ENCODE measurements around the gene UBQLN4. TPM values are rescaled to one million over a fixed set of nuclear protein-coding genes. Genes with fewer than 3 reads are reported as not detected.

The UBQLN4 gene
- total and polyA plus RNA-seq, 2 of the 4 experiments (the other 2 are of a cell fraction): 8.8 to 21.6 TPM

DNA sequence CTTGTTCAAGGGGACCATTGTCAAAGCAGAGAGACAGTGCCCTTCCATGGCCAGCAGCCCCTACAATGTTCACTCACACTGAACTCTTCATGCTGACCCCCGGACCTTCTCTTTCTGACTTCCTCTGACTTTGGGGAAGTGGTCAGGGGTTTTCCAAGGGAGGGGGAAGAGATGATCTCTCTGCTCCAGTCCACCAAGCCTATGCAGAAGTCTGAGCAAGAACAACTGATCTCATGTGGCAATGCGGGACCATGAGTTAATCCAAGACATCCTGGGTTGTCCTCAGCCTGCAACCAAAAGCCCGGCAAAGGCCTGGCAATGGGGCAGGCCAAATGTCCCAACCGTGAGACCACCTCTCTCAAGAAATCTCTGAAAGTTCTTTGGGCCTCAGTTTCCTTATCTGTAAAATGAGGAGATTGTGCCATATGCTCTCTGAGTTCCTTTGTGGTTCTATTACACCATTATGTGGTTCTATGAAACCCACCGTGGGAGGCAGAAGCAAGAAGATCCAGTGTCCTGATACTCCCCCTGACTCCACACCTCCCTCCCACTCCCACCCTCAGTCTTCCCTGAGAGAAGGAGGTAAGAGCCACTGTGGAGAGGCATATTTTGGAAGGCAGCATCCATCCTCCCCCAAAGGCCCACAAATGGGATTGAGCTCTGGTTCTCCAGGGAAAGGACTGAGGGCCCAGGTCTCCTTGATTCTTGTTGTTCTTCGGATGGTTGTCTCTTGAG is 63.4 kb downstream of the UBQLN4 start:
- no peak overlapping the region for H3K4me3 ChIP-seq (ENCODE audit: insufficient read depth, low read depth, low read length)
- POLR2A ChIA-PET (ENCODE audit: unreplicated experiment): interaction anchor here (0.5 to 0.6 kb wide), 2 partner anchors 22 to 55 kb away, joined by 3 to 18 read pairs; no protein-coding TSS in a partner anchor
- in situ Hi-C loops (cut with MboI; ENCODE audit: low sequenced_read_pairs): no loop called here
- H3K56ac ChIP-seq (ENCODE audit: extremely low read depth, insufficient read depth, low read length): no peak overlapping the region
- H2BK5ac ChIP-seq (ENCODE audit: low read depth, low read length, poor library complexity, severe bottlenecking): no peak overlapping the region
- peaks cover 0 to 7% of the 10 kb centered on the region in 2 experiments; a peak in 1 of 4 replicates for H3K79me1 ChIP-seq (ENCODE audit: low read depth in 1 of 2, low read length in 2 of 2)
- no peaks in the 10 kb centered on the region for H3K36me3 ChIP-seq (ENCODE audit: control insufficient read depth, insufficient read depth, low read length)
- no peak overlapping the region for H2AK9ac ChIP-seq (replicated peaks; ENCODE audit: low read depth, low read length, poor library complexity)
- CTCF ChIA-PET: interaction anchor here (0.6 to 1.3 kb wide), 12 partner anchors 9 to 95 kb away, joined by 3 to 12 read pairs (median 4); partner anchors contain the start of genes KHDC4 and SSR2
- no peaks in the 10 kb centered on the region for H4K20me1 ChIP-seq (ENCODE audit: insufficient read depth, low read length)
- no peak overlapping the region for H3K9ac ChIP-seq (ENCODE audit: low read depth, low read length)
- intact Hi-C loops (cut with micrococcal nuclease): no loop called here
- no peak overlapping the region for H2BK15ac ChIP-seq (ENCODE audit: low read depth, low read length)
- BruUV-seq (replicated peaks): no TSS peak
- H3K9me3 ChIP-seq (ENCODE audit: control insufficient read depth, insufficient read depth, low read length): no peaks in the 10 kb centered on the region
- H3K27ac ChIP-seq (ENCODE audit: insufficient read depth, low read length): no peak overlapping the region
- dilution Hi-C loops (cut with HindIII; ENCODE audit: low sequenced_read_pairs, unreplicated experiment): no loop called here
- H2AFZ ChIP-seq (replicated peaks; ENCODE audit: low read length, poor library complexity): peak overlapping the region; percentile 96
- DNase-seq (no peak), ATAC-seq (ENCODE audit: low read depth) (no peak)
- peak overlapping the region; percentile 7; the same call in 1 of the 2 replicates for H2BK120ac ChIP-seq (ENCODE audit: low read depth, low read length)
- peaks cover 9% of the 10 kb centered on the region for H3K4me1 ChIP-seq (ENCODE audit: control insufficient read depth, insufficient read depth, low read length)
- no peak overlapping the region for H3K14ac ChIP-seq (replicated peaks; ENCODE audit: low read depth, low read length)
- H2AK5ac ChIP-seq (ENCODE audit: low read depth, low read length): no peak overlapping the region
- no peak overlapping the region for H3K4me2 ChIP-seq (ENCODE audit: low read depth, low read length)
- H3K4ac ChIP-seq (ENCODE audit: low read depth, low read length): no peak overlapping the region
- no peaks in the 10 kb centered on the region for H3K27me3 ChIP-seq (ENCODE audit: control insufficient read depth, insufficient read depth, low read length)
- no peak overlapping the region for H3K23ac ChIP-seq (ENCODE audit: low read depth, low read length)
- H3K18ac ChIP-seq (ENCODE audit: low read depth, low read length): no peak overlapping the region
- WGBS, 2 experiments (ENCODE audit: extremely low coverage in 2 of 2, insufficient read length in 1 of 2): 80% methylated on average over 1 of the region's 6 CpGs; no CpG with 5 or more reads in 1 of the 2 experiments
- H3K9me1 ChIP-seq (ENCODE audit: insufficient read depth, low read length): no peaks in the 10 kb centered on the region; the same call in 1 of the 2 replicates
- H4K5ac ChIP-seq (ENCODE audit: low read depth, low read length): no peak overlapping the region
- H4K8ac ChIP-seq (ENCODE audit: low read depth in 2 of 2, low read length in 2 of 2): no peak overlapping the region
- no peak overlapping the region for H2BK20ac ChIP-seq (ENCODE audit: low read depth, low read length)
- H4K91ac ChIP-seq (ENCODE audit: insufficient read depth, low read depth, low read length): no peak overlapping the region; the same call in 1 of the 2 replicates
- no peak for TF ChIP-seq MAFK (IDR thresholded peaks at IDR 0.05; ENCODE audit: low read depth, low read length)
- no peak for TF ChIP-seq RFX5 (IDR thresholded peaks at IDR 0.05; ENCODE audit: low read depth, low read length)
- TF ChIP-seq, protein P1, sequence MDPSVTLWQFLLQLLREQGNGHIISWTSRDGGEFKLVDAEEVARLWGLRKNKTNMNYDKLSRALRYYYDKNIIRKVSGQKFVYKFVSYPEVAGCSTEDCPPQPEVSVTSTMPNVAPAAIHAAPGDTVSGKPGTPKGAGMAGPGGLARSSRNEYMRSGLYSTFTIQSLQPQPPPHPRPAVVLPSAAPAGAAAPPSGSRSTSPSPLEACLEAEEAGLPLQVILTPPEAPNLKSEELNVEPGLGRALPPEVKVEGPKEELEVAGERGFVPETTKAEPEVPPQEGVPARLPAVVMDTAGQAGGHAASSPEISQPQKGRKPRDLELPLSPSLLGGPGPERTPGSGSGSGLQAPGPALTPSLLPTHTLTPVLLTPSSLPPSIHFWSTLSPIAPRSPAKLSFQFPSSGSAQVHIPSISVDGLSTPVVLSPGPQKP (IDR thresholded peaks at IDR 0.05; ENCODE audit: borderline replicate concordance, low read depth, low read length): no peak
- no peak for TF ChIP-seq RAD21 (IDR thresholded peaks at IDR 0.05; ENCODE audit: low read length)
- TF ChIP-seq POLR2A (IDR thresholded peaks at IDR 0.05; ENCODE audit: low read depth, low read length): no peak
- TF ChIP-seq CEBPB (IDR thresholded peaks at IDR 0.05; ENCODE audit: low read depth, low read length): no peak
- no peak for TF ChIP-seq MXI1 (IDR thresholded peaks at IDR 0.05; ENCODE audit: borderline replicate concordance, low read depth, low read length)
- no peak for TF ChIP-seq FOS (IDR thresholded peaks at IDR 0.05; ENCODE audit: low read depth, low read length)
- TF ChIP-seq NFE2L2 (IDR thresholded peaks at IDR 0.05; ENCODE audit: low read depth, low read length): no peak
- TF ChIP-seq, protein P2, sequence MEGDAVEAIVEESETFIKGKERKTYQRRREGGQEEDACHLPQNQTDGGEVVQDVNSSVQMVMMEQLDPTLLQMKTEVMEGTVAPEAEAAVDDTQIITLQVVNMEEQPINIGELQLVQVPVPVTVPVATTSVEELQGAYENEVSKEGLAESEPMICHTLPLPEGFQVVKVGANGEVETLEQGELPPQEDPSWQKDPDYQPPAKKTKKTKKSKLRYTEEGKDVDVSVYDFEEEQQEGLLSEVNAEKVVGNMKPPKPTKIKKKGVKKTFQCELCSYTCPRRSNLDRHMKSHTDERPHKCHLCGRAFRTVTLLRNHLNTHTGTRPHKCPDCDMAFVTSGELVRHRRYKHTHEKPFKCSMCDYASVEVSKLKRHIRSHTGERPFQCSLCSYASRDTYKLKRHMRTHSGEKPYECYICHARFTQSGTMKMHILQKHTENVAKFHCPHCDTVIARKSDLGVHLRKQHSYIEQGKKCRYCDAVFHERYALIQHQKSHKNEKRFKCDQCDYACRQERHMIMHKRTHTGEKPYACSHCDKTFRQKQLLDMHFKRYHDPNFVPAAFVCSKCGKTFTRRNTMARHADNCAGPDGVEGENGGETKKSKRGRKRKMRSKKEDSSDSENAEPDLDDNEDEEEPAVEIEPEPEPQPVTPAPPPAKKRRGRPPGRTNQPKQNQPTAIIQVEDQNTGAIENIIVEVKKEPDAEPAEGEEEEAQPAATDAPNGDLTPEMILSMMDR (conservative IDR thresholded peaks at IDR 0.05; ENCODE audit: low read depth, low read length): no peak
- TF ChIP-seq, protein P3, sequence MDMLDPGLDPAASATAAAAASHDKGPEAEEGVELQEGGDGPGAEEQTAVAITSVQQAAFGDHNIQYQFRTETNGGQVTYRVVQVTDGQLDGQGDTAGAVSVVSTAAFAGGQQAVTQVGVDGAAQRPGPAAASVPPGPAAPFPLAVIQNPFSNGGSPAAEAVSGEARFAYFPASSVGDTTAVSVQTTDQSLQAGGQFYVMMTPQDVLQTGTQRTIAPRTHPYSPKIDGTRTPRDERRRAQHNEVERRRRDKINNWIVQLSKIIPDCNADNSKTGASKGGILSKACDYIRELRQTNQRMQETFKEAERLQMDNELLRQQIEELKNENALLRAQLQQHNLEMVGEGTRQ (IDR thresholded peaks at IDR 0.05; ENCODE audit: low read depth, low read length): no peak
- TF ChIP-seq RCOR1 (IDR thresholded peaks at IDR 0.05; ENCODE audit: insufficient replicate concordance, low read length): no peak
- TF ChIP-seq MAZ (IDR thresholded peaks at IDR 0.05; ENCODE audit: borderline replicate concordance, low read depth, low read length): no peak
- no peak for TF ChIP-seq SMC3 (IDR thresholded peaks at IDR 0.05; ENCODE audit: low read depth, low read length)
- TF ChIP-seq BHLHE40 (IDR thresholded peaks at IDR 0.05; ENCODE audit: low read depth, low read length): no peak
